Activated naive CD8-positive, alpha-beta T cell treated with anti-CD3 and anti-CD28 coated beads for 36 hours (primary cell): ENCODE results near the gene ZNF764. TPM values are rescaled to one million over a fixed set of nuclear protein-coding genes. Genes with fewer than 3 reads are reported as not detected.
A peak's percentile ranks its signal among the peaks of the same experiment; 100 is the strongest.

Experiments
- DNase-seq: peaks from one replicate; pipeline ENCODE4 v3.0.0; 2021
- H3K27ac Mint-ChIP-seq: one replicate; pipeline ENCODE4 v1.8.0; 2022; ENCODE audit warnings: mild to moderate bottlenecking, moderate library complexity, mixed read lengths
- H3K27me3 Mint-ChIP-seq: one replicate; pipeline ENCODE4 v1.8.0; 2022; ENCODE audit warnings: mild to moderate bottlenecking, mixed read lengths
- H3K36me3 Mint-ChIP-seq: one replicate; pipeline ENCODE4 v1.8.0; 2021; ENCODE audit warnings: mild to moderate bottlenecking, mixed read lengths
- H3K4me1 Mint-ChIP-seq: one replicate; pipeline ENCODE4 v1.8.0; 2021; ENCODE audit warnings: mixed read lengths
- H3K4me3 Mint-ChIP-seq: one replicate; pipeline ENCODE4 v1.8.0; 2022; ENCODE audit warnings: mild to moderate bottlenecking, moderate library complexity, mixed read lengths
- H3K9me3 Mint-ChIP-seq: one replicate; pipeline ENCODE4 v1.8.0; 2022; ENCODE audit warnings: mixed read lengths
- total RNA-seq, 2 experiments: library from RNA; stranded (reverse); gene quantifications; one replicate each; pipeline ENCODE4 v1.2.3, GENCODE V29; 2021

The ZNF764 gene
- total RNA-seq, 2 experiments from 2014 or later = 11.9 to 12.1 TPM

- Mint-ChIP-seq H3K27ac (no peak overlapping the region), H3K27me3 (no peaks in the 10 kb centered on the region), H3K4me1 (peaks cover 21% of the 10 kb centered on the region), H3K4me3 (no peak overlapping the region), H3K36me3 (peaks cover 31% of the 10 kb centered on the region), H3K9me3 (no peaks in the 10 kb centered on the region)
- no peak for DNase-seq
Observed at GRCh38 chr16:30582611-30583340, 24.6 kb upstream of the ZNF764 start.

DNA sequence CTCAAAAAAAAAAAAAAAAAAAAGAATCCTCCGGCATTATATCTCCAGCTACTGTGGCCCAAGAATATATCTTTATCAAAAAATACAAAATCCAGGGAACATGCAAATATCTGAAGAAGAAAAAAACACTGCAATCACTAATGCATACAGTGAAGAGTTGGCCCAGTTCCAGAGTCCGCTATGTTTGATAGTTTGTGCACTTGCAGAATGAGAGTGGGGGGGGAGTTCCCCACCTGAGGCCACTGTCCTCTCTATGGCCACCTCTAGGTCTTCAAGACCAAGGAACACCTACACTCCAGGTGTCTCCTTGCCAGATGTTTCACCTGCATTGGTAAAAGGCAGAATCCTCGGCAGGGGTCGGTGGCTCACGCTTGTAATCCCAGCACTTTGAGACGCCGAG lies 23.3 kb upstream of the ZNF764 start:
- no peaks in the 10 kb centered on the region for H3K27me3 Mint-ChIP-seq
- H3K36me3 Mint-ChIP-seq = peaks cover 21% of the 10 kb centered on the region
- peaks cover 11% of the 10 kb centered on the region for H3K4me1 Mint-ChIP-seq
- no peak overlapping the region for H3K27ac Mint-ChIP-seq
- no peaks in the 10 kb centered on the region for H3K9me3 Mint-ChIP-seq
- no peak overlapping the region for H3K4me3 Mint-ChIP-seq
- DNase-seq = no peak

DNA sequence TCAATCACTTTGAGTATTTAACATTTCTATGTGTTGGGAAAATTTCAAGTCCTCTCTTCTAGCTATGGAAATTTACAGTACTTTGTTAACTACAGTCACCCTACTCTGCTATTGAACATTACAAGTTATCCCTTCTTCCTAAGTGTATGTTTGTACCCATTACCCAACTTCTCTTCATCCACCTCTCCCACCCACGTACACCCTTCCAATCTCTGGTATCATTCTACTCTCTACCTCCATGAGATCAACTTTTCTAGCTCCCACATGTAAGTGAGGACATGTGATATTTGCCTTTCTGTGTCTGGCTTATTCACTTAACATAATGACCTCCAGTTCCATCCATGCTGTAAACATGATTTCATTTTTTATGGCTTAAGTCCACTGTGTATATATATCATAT lies 16.5 kb upstream of the ZNF764 start:
- DNase-seq = no peak
- Mint-ChIP-seq H3K36me3 (peaks cover 2% of the 10 kb centered on the region), H3K27me3 (no peaks in the 10 kb centered on the region), H3K4me3 (no peak overlapping the region), H3K9me3 (no peaks in the 10 kb centered on the region), H3K27ac (peak overlapping the region; percentile 30), H3K4me1 (peaks cover 19% of the 10 kb centered on the region)

- Mint-ChIP-seq H3K4me3 (peak within 1 kb of the TSS; percentile 95), H3K27me3 (no peaks in the 10 kb centered on the region), H3K27ac (peak within 1 kb of the TSS; percentile 90), H3K36me3 (peaks cover 4% of the 10 kb centered on the region), H3K9me3 (no peaks in the 10 kb centered on the region), H3K4me1 (peaks cover 38% of the 10 kb centered on the region)
- DNase-seq = peak; percentile 94
Observed at GRCh38 chr16:30571445-30572322, 13.5 kb upstream of the ZNF764 start, which contains the start of gene ZNF688. ZNF688 (minus strand) TSS chr16:30571714; CDS start chr16:30571629, 85 bp downstream.

GRCh38 chr16:30570636-30571444 lies 12.7 kb upstream of the ZNF764 start:
- peak overlapping the region; percentile 90 for H3K27ac Mint-ChIP-seq
- peaks cover 4% of the 10 kb centered on the region for H3K36me3 Mint-ChIP-seq
- no peak for DNase-seq
- no peaks in the 10 kb centered on the region for H3K27me3 Mint-ChIP-seq
- H3K9me3 Mint-ChIP-seq = no peaks in the 10 kb centered on the region
- H3K4me1 Mint-ChIP-seq = peaks cover 37% of the 10 kb centered on the region
- peak overlapping the region; percentile 95 for H3K4me3 Mint-ChIP-seq

GRCh38 chr16:30569746-30570635 lies 11.8 kb upstream of the ZNF764 start:
- Mint-ChIP-seq H3K27me3 (no peaks in the 10 kb centered on the region), H3K9me3 (no peaks in the 10 kb centered on the region), H3K27ac (no peak overlapping the region), H3K36me3 (peaks cover 4% of the 10 kb centered on the region), H3K4me3 (peak overlapping the region; percentile 95), H3K4me1 (peaks cover 37% of the 10 kb centered on the region)
- DNase-seq = no peak

DNA sequence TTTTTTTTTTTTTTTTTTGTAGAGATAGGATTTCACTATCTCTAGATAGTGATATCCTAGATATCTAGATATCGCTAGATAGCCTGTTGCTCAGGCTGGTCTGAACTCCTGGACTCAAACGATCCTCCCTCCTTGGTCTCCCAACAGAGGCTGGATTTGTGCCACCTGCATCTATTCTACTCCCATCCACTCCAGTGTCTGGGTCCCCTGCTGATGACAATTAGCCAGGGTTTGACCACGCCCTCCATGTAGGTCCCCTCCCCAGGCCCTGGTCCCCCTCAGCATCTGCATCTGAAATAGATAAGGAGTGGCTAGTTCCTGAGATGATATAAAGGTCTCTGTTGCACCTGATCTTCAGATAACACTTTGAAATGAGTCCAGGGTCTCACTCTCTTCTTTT lies 11.1 kb upstream of the ZNF764 start:
- Mint-ChIP-seq H3K4me3 (no peak overlapping the region), H3K27ac (peak overlapping the region; percentile 54), H3K9me3 (no peaks in the 10 kb centered on the region), H3K36me3 (peaks cover 4% of the 10 kb centered on the region), H3K27me3 (no peaks in the 10 kb centered on the region), H3K4me1 (peaks cover 33% of the 10 kb centered on the region)
- DNase-seq = no peak

GRCh38 chr16:30567991-30568638 lies 9.9 kb upstream of the ZNF764 start:
- peaks cover 4% of the 10 kb centered on the region for H3K36me3 Mint-ChIP-seq
- peak; percentile 44 for DNase-seq
- H3K27ac Mint-ChIP-seq = peak overlapping the region; percentile 85
- peaks cover 29% of the 10 kb centered on the region for H3K4me1 Mint-ChIP-seq
- H3K4me3 Mint-ChIP-seq = peak overlapping the region; percentile 64
- H3K27me3 Mint-ChIP-seq = no peaks in the 10 kb centered on the region
- no peaks in the 10 kb centered on the region for H3K9me3 Mint-ChIP-seq

DNA sequence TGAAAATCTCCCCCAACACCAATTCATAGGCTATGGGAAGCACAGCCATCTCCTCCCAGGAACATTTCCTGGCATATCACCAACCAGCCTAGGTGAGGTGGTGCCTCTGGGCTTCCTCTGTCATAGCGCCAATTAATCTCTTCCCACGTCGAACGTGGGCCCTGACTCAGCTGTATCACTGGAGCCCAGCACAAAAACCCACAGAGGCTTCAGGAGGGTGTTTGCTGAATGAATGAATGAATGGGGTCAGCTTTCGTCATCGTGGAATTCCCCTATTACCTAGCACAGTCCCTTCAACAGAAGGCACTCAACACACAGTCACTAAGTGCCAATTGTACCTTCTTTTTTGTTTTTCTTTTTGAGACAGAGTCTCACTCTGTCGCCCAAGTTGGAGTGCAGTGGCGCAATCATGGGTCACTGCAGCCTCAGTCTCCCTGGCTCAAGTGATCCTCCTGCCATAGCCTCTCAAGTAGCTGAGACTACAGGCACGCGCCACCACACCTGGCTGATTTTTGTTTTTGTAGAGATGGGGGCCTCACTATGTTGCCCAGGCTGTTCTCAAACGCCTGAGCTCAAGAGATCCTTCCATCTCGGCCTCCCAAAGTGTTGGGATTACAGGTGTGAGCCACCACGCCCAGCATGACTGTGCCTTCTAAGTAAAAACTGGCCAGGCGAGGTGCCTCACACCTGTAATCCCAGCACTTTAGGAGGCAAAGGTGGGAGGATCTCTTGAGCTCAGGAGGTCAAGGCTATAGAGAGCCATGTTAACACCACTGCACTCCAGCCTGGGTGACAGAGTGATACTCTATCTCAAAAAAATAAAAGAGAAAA lies 9.2 kb upstream of the ZNF764 start:
- peaks cover 4% of the 10 kb centered on the region for H3K36me3 Mint-ChIP-seq
- peak overlapping the region; percentile 85 for H3K27ac Mint-ChIP-seq
- H3K4me3 Mint-ChIP-seq = no peak overlapping the region
- DNase-seq = peak; percentile 51
- no peaks in the 10 kb centered on the region for H3K27me3 Mint-ChIP-seq
- peaks cover 27% of the 10 kb centered on the region for H3K4me1 Mint-ChIP-seq
- H3K9me3 Mint-ChIP-seq = no peaks in the 10 kb centered on the region

- DNase-seq = no peak
- Mint-ChIP-seq H3K4me3 (no peak overlapping the region), H3K27ac (no peak overlapping the region), H3K36me3 (peaks cover 4% of the 10 kb centered on the region), H3K27me3 (no peaks in the 10 kb centered on the region), H3K4me1 (peaks cover 24% of the 10 kb centered on the region), H3K9me3 (no peaks in the 10 kb centered on the region)
Observed at GRCh38 chr16:30566531-30566930, 8.4 kb upstream of the ZNF764 start.

- H3K27ac Mint-ChIP-seq = no peak overlapping the region
- H3K4me1 Mint-ChIP-seq = peaks cover 29% of the 10 kb centered on the region
- DNase-seq = no peak
- H3K9me3 Mint-ChIP-seq = no peaks in the 10 kb centered on the region
- no peaks in the 10 kb centered on the region for H3K27me3 Mint-ChIP-seq
- peaks cover 3% of the 10 kb centered on the region for H3K36me3 Mint-ChIP-seq
- H3K4me3 Mint-ChIP-seq = no peak overlapping the region
Observed at GRCh38 chr16:30565984-30566383, 7.8 kb upstream of the ZNF764 start.

- Mint-ChIP-seq H3K36me3 (peaks cover 3% of the 10 kb centered on the region), H3K9me3 (no peaks in the 10 kb centered on the region), H3K27me3 (no peaks in the 10 kb centered on the region), H3K4me3 (no peak overlapping the region), H3K27ac (no peak overlapping the region), H3K4me1 (peaks cover 31% of the 10 kb centered on the region)
- DNase-seq = no peak
Observed at GRCh38 chr16:30565526-30565925, 7.4 kb upstream of the ZNF764 start.

DNA sequence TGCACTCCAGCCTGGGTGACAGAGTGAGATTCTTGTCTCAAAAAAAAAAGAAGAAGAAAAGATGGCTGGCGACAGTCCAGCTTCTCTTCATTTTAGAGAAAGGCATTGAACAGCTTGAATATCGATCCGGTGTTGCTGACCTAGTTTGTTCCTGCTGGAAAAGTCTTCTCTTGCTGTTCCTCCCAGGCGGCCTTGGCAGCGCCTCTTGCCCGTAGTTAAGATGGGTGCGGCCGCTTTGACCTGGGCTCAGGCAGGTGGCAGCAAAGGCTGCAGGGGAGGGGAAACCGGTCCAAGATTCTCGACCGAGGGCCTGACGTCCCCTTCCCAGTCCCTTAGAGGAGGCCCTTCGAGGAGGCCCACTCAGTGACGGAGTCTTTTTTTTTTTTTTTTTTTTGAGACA lies 3.8 kb upstream of the ZNF764 start:
- Mint-ChIP-seq H3K9me3 (no peaks in the 10 kb centered on the region), H3K4me1 (peaks cover 19% of the 10 kb centered on the region), H3K4me3 (peak overlapping the region; percentile 75), H3K27ac (peak overlapping the region; percentile 76), H3K36me3 (peaks cover 4% of the 10 kb centered on the region), H3K27me3 (peaks cover 4% of the 10 kb centered on the region)
- DNase-seq = no peak
